ENCODE data around the gene FADS3.

- TF ChIP-seq, protein P1, sequence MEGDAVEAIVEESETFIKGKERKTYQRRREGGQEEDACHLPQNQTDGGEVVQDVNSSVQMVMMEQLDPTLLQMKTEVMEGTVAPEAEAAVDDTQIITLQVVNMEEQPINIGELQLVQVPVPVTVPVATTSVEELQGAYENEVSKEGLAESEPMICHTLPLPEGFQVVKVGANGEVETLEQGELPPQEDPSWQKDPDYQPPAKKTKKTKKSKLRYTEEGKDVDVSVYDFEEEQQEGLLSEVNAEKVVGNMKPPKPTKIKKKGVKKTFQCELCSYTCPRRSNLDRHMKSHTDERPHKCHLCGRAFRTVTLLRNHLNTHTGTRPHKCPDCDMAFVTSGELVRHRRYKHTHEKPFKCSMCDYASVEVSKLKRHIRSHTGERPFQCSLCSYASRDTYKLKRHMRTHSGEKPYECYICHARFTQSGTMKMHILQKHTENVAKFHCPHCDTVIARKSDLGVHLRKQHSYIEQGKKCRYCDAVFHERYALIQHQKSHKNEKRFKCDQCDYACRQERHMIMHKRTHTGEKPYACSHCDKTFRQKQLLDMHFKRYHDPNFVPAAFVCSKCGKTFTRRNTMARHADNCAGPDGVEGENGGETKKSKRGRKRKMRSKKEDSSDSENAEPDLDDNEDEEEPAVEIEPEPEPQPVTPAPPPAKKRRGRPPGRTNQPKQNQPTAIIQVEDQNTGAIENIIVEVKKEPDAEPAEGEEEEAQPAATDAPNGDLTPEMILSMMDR (IDR thresholded peaks at IDR 0.05) = no peak
- TF ChIP-seq POLR2A (IDR thresholded peaks at IDR 0.05) = no peak
Observed at GRCh38 chr11:61826930-61827570, 64.3 kb downstream of the FADS3 start.
